Mucosa of descending colon (tissue), 3 donors: Measurements from ENCODE around the gene ABTB2. TPM values are rescaled to one million over a fixed set of nuclear protein-coding genes. Genes with fewer than 3 reads are reported as not detected.

Source experiments
- ATAC-seq: fragments of 200-7000 bp; cut with Tn5 transposase; one replicate; pipeline ENCODE4 v1.9.1; 2020; ENCODE audit warnings: mild to moderate bottlenecking, moderate library complexity
- DNase-seq, 3 donors: peaks; one replicate each; pipeline ENCODE4 v3.0.0-alpha.2; 2020
- H3K36me3 ChIP-seq: fragments of 200-600 bp; one replicate; pipeline ENCODE4 v1.8.0; 2021; ENCODE audit warnings: low read depth, mild to moderate bottlenecking
- H3K4me1 ChIP-seq: fragments of 200-600 bp; one replicate; pipeline ENCODE4 v1.8.0; 2021; ENCODE audit warnings: low read depth, mild to moderate bottlenecking
- H3K4me3 ChIP-seq: fragments of 200-600 bp; one replicate; pipeline ENCODE4 v1.8.0; 2021; ENCODE audit warnings: mild to moderate bottlenecking
- H3K9me3 ChIP-seq: fragments of 200-600 bp; one replicate; pipeline ENCODE4 v1.8.0; 2021; ENCODE audit warnings: mild to moderate bottlenecking
- intact Hi-C, 2 donors: fragments of 100-400 bp; cut with DNase I in 1 of 2; cut with micrococcal nuclease in 1 of 2; formaldehyde crosslinking; loops; one replicate each; pipeline versions ENCODE4 v1.11.0 to v1.11.1; 2022; cut with DNase I, micrococcal nuclease
- total RNA-seq, 3 donors: library from RNA; stranded (reverse); fragmentation: NEBNext Ultra II Directional in 2 of 3; extraction: Animal tissue kit (Norgen Biotek cat#: 25700) in 2 of 3; gene quantifications; one replicate each; pipeline versions ENCODE4 v1.2.1 to v1.2.4, GENCODE V29; 2021 to 2023
- TF ChIP-seq, protein P1 (sequence below): fragments of 200-600 bp; IDR thresholded peaks from one replicate; pipeline ENCODE4 v1.8.0; 2022; ENCODE audit warnings: antibody characterized with exemption, mild to moderate bottlenecking
- donor health status: DM: no; HTN: no; CAD: no; lungs with moderate emphysema.
- donor health status: DM: no; HTN: no; CAD: no.
- donor health status: DM: no; HTN: yes; CAD: no.

ABTB2 gene
- total RNA-seq, 3 donors from 2014 or later = 12.8 to 16.8 (median 14.3) TPM

DNA sequence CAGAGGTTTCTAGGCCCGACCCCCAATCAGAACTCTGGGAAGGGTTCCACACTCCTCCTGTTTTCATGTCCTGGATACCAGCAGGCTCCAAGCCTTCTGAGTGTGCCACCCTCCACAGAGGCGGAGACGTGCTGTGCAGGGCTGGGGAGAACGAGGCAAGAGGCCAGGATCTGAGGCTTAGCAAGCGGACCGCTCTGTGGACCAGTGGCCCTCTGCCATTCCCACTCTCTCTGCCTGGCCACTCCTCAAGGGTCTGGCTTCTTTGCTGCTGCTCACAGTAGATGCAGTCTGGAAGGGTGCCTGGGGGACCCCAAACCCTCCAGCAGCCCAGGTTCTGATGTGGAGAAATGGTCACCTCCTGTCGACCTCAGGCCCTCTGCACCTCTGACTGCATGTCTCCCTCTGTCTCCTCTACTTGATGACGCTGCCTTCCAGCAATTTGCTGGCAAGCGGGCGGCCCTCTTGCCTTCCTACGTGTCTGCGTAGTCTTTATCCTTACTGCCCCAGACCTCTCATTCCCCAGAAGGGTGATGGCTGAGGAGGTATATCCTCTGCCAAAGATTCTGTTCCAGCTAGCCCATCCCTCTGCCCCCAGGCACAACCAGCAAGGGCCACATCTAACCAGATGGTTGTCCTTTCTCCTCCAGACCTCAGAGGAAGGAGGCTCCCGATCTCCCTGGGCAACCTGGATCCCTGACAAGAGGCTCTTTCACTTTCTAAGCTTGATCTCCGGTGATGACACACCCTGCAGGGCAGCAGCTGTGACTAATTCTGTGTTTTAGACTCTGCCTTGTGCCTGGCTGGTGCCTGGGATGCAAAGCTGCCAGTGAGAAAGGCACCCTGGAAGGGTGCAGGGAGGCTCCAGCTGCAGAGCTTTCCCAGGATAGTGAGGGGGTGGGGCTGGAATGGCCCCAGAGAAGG, 165.1 kb downstream of the ABTB2 start:
- H3K9me3 ChIP-seq = no peaks in the 10 kb centered on the region
- no peak overlapping the region for H3K4me3 ChIP-seq
- H3K36me3 ChIP-seq = no peaks in the 10 kb centered on the region
- peak in 1 of 3 donors; percentile 37 for DNase-seq
- no peaks in the 10 kb centered on the region for H3K4me1 ChIP-seq
- TF ChIP-seq, protein P1, sequence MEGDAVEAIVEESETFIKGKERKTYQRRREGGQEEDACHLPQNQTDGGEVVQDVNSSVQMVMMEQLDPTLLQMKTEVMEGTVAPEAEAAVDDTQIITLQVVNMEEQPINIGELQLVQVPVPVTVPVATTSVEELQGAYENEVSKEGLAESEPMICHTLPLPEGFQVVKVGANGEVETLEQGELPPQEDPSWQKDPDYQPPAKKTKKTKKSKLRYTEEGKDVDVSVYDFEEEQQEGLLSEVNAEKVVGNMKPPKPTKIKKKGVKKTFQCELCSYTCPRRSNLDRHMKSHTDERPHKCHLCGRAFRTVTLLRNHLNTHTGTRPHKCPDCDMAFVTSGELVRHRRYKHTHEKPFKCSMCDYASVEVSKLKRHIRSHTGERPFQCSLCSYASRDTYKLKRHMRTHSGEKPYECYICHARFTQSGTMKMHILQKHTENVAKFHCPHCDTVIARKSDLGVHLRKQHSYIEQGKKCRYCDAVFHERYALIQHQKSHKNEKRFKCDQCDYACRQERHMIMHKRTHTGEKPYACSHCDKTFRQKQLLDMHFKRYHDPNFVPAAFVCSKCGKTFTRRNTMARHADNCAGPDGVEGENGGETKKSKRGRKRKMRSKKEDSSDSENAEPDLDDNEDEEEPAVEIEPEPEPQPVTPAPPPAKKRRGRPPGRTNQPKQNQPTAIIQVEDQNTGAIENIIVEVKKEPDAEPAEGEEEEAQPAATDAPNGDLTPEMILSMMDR = no peak
- intact Hi-C loops = no loop called here
- peak; percentile 85 for ATAC-seq

DNA sequence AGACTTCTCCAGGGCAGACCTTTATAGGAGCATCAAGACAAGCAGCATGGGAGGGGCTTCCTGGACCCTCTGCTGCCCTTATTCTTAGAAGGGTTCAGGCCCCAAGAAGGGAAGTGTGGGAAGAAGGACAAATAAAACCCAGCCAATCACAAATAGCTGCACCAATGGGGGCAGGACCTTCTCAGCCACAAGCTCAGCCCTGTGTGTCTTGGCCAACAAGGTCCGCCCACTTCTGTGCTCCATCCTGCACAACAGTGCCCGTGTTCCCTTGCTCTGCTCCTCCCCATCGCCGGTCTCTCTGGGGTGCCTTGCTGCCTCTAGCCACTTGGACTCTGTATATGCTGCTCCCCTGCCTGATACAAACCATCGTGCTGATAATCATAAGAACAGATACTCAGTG, 166.2 kb downstream of the ABTB2 start:
- intact Hi-C loops = no loop called here
- ATAC-seq (no peak), DNase-seq (no peak)
- no peaks in the 10 kb centered on the region for H3K36me3 ChIP-seq
- H3K4me3 ChIP-seq = no peak overlapping the region
- TF ChIP-seq, protein P1 = no peak
- H3K9me3 ChIP-seq = no peaks in the 10 kb centered on the region
- no peaks in the 10 kb centered on the region for H3K4me1 ChIP-seq

DNA sequence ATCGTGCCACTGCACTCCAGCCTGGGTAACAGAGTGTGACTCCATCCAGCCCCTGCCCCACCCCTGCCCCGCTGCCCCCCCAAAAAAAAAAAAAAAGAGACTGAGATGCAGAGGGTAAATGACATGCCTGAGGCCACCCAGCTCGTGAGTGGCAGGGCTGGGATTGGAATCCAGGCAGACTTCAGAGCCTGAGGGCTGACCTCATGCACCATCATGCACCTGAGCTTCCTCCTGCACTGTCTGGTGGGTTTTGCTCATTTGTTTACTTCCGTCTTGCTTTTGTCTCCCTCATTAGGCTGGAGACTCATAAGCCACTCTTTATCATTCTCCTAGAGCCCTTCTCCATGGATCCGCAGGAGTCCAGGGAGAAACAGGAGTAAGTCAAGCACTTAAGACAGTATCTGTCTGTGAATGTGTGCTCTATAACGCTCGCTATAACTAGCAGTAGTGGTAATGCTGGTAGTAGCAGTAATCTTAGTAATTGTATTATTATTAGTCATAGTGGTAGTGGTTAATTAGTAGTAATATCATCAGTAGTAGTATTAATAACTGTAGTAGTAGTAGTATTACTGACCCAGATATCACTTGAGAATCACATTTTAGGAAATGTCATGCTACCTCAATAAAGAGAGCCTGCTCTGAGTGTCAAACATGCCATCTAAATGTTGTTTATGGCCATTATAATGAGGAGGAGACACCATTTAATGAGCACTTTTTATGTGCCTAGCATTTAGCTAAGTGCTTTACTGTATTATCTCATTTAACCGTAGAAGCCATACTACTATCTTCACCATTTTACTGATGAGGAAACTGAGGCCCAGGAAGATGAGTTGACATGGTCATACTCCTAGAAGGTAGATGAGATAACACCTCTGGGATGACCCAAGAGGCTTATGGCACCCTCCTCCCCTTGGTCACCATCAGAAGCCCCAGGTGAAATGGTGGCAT, 167.3 kb downstream of the ABTB2 start:
- intact Hi-C loops = no loop called here
- TF ChIP-seq, protein P1 = no peak
- ATAC-seq = no peak

DNA sequence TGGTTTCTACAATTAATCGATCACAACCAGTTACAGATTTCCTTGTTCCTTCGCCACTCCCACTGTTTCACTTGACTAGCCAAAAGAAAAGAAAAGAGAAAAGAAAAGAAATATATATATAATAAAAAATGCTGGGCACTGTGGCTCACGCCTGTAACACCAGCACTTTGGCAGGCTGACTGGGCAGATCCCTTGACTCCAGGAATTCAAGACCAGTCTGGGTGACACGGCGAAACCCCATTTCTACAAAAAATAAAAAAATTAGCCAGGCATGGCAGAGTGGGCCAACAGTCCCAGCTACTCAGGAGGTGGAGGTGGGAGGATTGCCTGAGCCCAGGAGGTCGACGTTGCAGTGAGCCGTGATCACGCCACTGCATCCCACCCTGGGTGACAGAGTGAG, 168.6 kb downstream of the ABTB2 start:
- no peaks in the 10 kb centered on the region for H3K36me3 ChIP-seq
- TF ChIP-seq, protein P1 = no peak
- intact Hi-C loops = no loop called here
- H3K9me3 ChIP-seq = no peaks in the 10 kb centered on the region
- no peak for ATAC-seq
- no peak overlapping the region for H3K4me3 ChIP-seq
- no peaks in the 10 kb centered on the region for H3K4me1 ChIP-seq
- no peak for DNase-seq

More for the DNA sequence above, 167.3 kb downstream of the ABTB2 start:
- DNase-seq = no peak
- no peaks in the 10 kb centered on the region for H3K4me1 ChIP-seq
- H3K36me3 ChIP-seq = no peaks in the 10 kb centered on the region
- H3K4me3 ChIP-seq = no peak overlapping the region
- H3K9me3 ChIP-seq = no peaks in the 10 kb centered on the region

DNA sequence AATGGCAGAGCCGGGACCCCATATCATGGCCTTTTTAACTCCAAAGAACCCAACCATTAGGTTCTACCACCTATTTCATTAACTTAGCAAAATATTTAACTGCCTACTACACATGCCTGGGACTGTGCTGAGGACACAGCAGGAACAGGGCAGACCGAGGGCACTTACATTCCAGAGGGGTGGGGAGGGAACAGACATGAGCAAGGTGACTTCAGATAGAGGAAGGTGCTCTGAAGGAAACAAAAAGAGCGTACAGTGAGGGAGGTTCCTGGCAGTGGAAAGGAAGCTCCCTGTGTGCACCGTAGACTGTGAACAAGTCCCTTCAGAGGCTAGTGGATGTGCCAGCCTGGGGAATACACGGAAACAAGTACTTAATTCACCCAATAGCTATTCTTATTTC, 169.6 kb downstream of the ABTB2 start:
- no peaks in the 10 kb centered on the region for H3K36me3 ChIP-seq

More for the DNA sequence above, 169.6 kb downstream of the ABTB2 start:
- Histone ChIP-seq H3K4me1 (no peaks in the 10 kb centered on the region), H3K9me3 (no peaks in the 10 kb centered on the region), H3K4me3 (no peak overlapping the region)
- intact Hi-C loops = no loop called here
- TF ChIP-seq, protein P1 = no peak
- ATAC-seq (no peak), DNase-seq (no peak)
